GM18517 (cell line): ENCODE results near the gene OR56A4.
"Not testable (repeated sequence)": the region's sequence is repeated elsewhere in the genome, so short reads cannot be mapped to it uniquely, and the experiment has no call there.

Experiments
- ATAC-seq: cut with Tn5 transposase; IDR thresholded peaks from one replicate; pipeline ENCODE4 v1.9.1; 2021; ENCODE audit warnings: mild to moderate bottlenecking, moderate library complexity; ENCODE audit not compliant: unreplicated experiment

OR56A4 gene

DNA sequence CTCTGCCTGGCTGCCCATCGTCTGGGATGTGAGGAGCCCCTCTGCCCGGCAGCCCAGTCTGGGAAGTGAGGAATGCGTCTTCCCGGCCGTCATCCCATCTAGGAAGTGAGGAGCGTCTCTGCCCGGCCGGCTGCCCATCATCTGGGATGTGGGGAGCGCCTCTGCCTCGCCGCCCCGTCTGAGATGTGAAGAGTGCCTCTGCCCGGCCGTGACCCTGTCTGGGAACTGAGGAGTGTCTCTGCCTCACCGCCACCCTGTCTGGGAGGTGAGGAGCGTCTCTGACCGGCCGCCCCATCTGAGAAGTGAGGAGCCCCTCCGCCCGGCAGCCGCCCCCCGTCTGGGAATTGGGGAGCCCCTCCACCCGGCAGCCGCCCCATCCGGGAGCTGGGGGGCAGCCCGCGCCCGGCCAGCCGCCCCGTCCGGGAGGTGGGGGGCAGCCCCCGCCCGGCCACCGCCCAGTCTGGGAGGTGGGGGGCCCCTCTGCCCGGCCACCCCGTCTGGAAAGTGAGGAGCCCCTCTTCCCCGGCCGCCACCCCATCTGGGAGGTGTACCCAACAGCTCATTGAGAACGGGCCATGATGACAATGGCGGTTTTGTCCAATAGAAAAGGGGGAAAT is 45.9 kb downstream of the OR56A4 start:
- not testable (repeated sequence) for ATAC-seq

GRCh38 chr11:5955586-5955985 is 51.2 kb downstream of the OR56A4 start:
- ATAC-seq: no peak
